Activated CD8-positive, alpha-beta memory T cell treated with anti-CD3 and anti-CD28 coated beads, Interleukin-2, amount 50 U/mL, for 4 hours (primary cell): ENCODE data around the gene CREB3L2.

Source experiments
- DNase-seq: peaks from one replicate; pipeline ENCODE4 v3.0.0-alpha.2; 2020

CREB3L2 gene

DNA sequence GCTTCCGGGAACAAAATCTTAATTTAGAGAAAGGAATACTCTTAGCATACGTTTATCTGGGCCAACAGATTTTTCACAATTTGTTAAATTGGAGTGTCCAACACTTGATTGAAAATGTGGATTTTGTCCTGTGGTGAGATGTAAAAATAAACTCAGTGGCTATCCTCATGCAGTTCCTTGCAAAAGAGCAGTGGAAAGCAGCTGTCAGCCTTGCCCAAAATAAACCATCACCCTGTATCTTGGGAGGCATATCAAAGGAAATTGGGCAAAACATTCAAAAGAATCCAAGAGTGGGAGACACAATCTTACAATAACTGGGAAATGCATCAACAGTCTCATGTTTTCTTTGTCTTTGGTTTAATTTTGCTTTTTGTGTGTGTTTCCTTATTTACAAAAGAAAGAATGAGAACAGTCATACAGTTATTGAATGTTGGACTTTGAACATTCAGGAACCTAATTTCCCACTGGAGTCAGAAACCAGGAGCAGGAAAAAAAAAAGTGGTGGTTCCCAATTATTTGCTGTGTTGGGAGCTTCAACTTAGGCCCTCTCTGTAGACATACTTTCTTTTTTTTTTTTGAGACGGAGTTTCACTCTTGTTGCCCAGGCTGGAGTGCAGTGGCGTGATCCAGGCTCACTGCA lies 110.8 kb downstream of the CREB3L2 start:
- DNase-seq, result no peak

- DNase-seq, result no peak
Observed at GRCh38 chr7:137890449-137890921, 111.4 kb downstream of the CREB3L2 start.

GRCh38 chr7:137888241-137888640 lies 113.6 kb downstream of the CREB3L2 start:
- DNase-seq, result no peak

- DNase-seq, result no peak
Observed at GRCh38 chr7:137886746-137887145, 115.1 kb downstream of the CREB3L2 start.

- no peak for DNase-seq
Observed at GRCh38 chr7:137886281-137886680, 115.6 kb downstream of the CREB3L2 start.

DNA sequence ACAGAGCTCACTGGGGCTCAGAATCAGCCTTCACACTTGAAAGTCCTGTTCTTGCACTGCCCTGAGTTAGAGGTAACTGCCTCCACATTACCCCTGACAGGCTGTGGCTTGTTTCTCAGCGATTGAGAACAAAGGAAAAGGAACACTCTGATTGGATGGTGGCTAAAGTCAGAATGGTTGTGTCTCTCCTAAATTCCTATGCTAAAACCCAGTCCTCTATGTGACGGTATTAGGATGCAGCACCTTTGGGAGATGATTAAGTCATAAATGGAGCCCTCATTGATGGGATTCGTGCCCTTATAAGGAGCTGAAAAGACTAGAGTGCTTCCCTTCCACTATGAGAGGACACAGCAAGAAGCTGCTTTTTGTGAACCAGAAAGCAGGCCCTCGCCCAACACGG lies 116.2 kb downstream of the CREB3L2 start:
- DNase-seq, result no peak

DNA sequence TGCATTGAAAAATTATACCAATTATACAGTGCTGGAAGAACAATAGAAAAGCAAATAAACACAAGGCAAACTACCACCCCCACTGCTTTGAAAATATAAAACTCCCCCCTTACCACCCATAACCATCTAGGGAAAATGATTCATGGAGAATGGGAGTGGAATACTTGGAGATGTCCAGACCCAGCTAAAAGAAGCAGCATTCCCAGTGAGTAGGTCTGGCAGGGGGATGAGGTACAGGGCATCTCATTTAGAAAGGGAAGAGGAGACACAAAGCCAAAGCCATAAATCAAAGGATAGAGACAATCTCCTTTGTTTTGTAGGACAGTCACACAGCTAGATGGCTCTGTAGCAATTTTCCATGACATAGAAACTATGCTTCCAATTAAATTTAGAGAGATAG lies 119.1 kb downstream of the CREB3L2 start:
- no peak for DNase-seq

GRCh38 chr7:137882261-137882668 lies 119.6 kb downstream of the CREB3L2 start:
- no peak for DNase-seq

DNA sequence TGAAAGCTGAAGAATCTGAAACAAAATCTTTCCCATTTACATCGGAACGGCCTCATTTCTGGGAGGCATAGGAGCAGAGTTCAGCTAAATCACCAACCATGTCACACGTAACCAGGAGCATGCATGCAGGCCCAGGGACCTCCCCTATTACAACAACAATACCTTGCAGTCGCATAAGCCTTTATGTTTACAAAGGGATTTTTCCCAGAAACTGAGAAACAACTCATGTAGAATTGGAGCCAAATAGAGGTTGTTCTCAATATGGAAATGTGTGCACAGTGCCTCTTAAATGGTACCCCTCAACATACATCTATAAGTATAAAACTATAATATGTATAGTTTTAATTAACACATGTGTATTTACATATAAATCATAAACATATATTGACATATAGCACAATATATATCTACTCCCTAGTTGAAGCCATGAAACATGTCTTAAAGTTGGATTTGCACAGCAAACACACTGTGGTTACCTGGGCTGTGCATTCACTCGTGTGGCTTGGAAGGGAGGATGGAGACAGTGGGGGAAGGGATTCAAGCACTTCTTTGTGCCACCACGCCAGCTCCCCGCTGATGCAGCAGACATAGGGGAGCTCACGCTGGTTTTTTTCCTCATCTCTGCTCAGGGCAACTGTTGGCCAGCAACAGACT lies 120.2 kb downstream of the CREB3L2 start:
- no peak for DNase-seq

GRCh38 chr7:137880432-137880831 lies 121.5 kb downstream of the CREB3L2 start:
- no peak for DNase-seq

DNA sequence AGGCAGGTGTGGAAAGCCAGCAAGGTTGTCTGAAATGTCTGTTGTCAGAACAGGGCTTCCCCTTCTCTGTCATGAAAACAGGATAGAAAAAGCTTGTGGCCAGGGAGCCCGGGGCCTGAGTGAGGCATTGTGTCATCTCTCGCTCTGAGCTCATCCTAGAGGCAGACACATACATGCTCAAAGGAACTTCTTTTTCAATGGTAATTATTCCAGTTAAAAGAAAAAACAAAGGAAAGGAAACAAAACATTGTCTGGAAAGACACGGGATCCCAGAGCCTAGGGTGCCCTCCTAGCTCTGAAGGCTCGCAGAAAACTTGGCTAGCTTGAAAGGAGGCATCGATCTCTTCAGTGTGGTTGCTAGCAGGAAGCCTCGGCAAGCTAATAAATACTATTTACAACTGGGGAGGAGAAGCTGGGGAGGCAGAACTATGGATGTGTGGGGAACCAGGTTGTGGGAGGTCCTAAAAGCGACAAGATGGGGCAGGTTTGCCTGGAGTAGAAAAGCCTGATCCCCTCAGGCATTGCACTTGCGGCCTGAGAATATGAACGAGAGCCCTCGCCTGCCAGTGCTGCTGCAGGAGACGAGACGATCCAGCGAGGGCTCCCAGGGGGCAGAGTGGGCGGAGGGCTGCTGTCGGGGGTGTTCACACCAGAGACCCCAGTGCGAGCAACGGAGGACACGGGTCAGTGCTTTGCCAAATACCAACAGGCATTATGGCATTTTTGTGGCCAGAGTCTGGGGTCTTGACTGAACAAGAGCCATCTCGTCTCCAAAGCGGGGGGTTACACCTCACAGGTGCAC lies 122.3 kb downstream of the CREB3L2 start:
- DNase-seq, result no peak

- DNase-seq, result no peak
Observed at GRCh38 chr7:137878333-137878961, 123.4 kb downstream of the CREB3L2 start.

GRCh38 chr7:137877027-137877675 lies 124.7 kb downstream of the CREB3L2 start:
- DNase-seq, result no peak

- DNase-seq, result no peak
Observed at GRCh38 chr7:137875746-137876145, 126.1 kb downstream of the CREB3L2 start.

GRCh38 chr7:137873979-137874777 lies 127.7 kb downstream of the CREB3L2 start:
- no peak for DNase-seq

GRCh38 chr7:137873524-137873923 lies 128.4 kb downstream of the CREB3L2 start:
- DNase-seq, result no peak

GRCh38 chr7:137871170-137871915 lies 130.5 kb downstream of the CREB3L2 start:
- no peak for DNase-seq

DNA sequence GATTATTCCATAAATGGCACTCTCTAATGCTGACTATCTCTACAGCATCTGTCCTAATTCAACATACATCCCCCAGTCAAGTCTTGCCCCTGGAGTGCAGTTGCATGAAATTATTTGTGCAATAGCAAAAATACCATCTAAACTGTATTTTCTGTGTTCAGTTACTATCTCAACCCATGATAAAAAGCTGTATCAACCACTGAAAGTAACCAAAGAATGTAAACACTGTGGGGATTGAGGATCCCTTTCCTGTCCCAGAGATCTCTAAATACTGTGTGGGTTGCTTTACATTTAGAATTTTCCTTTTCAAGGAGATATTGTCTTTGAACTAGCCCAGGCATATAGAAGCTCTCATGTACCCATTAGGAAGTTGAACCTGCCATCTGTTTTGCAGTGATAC lies 131.2 kb downstream of the CREB3L2 start:
- no peak for DNase-seq

DNA sequence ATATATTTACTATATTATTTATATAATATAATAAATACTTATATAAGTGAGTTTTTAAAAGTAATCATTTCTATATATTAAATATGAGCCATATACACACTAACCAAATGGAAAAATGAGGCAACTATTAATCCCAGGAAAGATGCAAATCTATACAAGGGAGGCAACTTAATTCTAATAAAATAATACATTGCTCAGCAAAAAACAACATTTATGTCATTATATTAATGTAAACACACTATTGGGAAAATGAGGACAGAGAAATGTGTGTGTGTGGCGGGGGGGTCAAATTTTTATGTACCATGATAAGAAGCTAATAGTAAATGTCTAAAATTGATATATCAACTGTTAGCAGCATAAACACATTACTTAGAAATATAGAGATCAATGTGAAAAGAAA lies 131.8 kb downstream of the CREB3L2 start:
- no peak for DNase-seq

- no peak for DNase-seq
Observed at GRCh38 chr7:137869260-137869659, 132.6 kb downstream of the CREB3L2 start.

GRCh38 chr7:137867289-137867688 lies 134.6 kb downstream of the CREB3L2 start:
- no peak for DNase-seq
